Endothelial cell (in vitro differentiated cells): ENCODE measurements around the gene SEC14L3. TPM values are rescaled to one million over a fixed set of nuclear protein-coding genes. Genes with fewer than 3 reads are reported as not detected.

Source experiments
- DNase-seq: peaks from one replicate; pipeline ENCODE4 v3.0.0; 2021; ENCODE audit warnings: low spot score
- H3K27ac Mint-ChIP-seq: one replicate; pipeline ENCODE4 v1.8.0; 2021; ENCODE audit warnings: mixed read lengths, inconsistent platforms; ENCODE audit not compliant: unreplicated experiment
- H3K27me3 Mint-ChIP-seq: one replicate; pipeline ENCODE4 v1.8.0; 2021; ENCODE audit warnings: mild to moderate bottlenecking, moderate library complexity, mixed read lengths, inconsistent platforms; ENCODE audit not compliant: unreplicated experiment
- H3K36me3 Mint-ChIP-seq: one replicate; pipeline ENCODE4 v1.8.0; 2021; ENCODE audit warnings: mild to moderate bottlenecking, low read depth, mixed read lengths, inconsistent platforms; ENCODE audit not compliant: unreplicated experiment
- H3K4me1 Mint-ChIP-seq: one replicate; pipeline ENCODE4 v1.8.0; 2021; ENCODE audit warnings: mild to moderate bottlenecking, mixed read lengths, inconsistent platforms; ENCODE audit not compliant: unreplicated experiment
- H3K4me3 Mint-ChIP-seq: one replicate; pipeline ENCODE4 v1.8.0; 2021; ENCODE audit warnings: mild to moderate bottlenecking, mixed read lengths, inconsistent platforms; ENCODE audit not compliant: unreplicated experiment
- H3K9me3 Mint-ChIP-seq: one replicate; pipeline ENCODE4 v1.8.0; 2021; ENCODE audit warnings: mixed read lengths, inconsistent platforms; ENCODE audit not compliant: unreplicated experiment
- CTCF ChIP-seq: fragments of 200-600 bp; sonication (generic); IDR thresholded peaks from one replicate; pipeline ENCODE4 v1.5.0; 2021; ENCODE audit warnings: antibody characterized with exemption; ENCODE audit not compliant: unreplicated experiment
- long read RNA-seq: library from polyadenylated mRNA; unstranded; transcript quantifications from one replicate; pipeline ENCODE4 v2.0.0, GENCODE V29; 2020; ENCODE audit not compliant: unreplicated experiment
- total RNA-seq: library from RNA; stranded (reverse); fragmentation: NEBNext Ultra II Directional; extraction: Animal tissue kit (Norgen Biotek cat#: 25700); gene quantifications from one replicate; pipeline ENCODE4 v1.2.1, GENCODE V29; 2021; ENCODE audit not compliant: unreplicated experiment

The SEC14L3 gene
- not detected for total RNA-seq
- long read RNA-seq = 0 reads

DNA sequence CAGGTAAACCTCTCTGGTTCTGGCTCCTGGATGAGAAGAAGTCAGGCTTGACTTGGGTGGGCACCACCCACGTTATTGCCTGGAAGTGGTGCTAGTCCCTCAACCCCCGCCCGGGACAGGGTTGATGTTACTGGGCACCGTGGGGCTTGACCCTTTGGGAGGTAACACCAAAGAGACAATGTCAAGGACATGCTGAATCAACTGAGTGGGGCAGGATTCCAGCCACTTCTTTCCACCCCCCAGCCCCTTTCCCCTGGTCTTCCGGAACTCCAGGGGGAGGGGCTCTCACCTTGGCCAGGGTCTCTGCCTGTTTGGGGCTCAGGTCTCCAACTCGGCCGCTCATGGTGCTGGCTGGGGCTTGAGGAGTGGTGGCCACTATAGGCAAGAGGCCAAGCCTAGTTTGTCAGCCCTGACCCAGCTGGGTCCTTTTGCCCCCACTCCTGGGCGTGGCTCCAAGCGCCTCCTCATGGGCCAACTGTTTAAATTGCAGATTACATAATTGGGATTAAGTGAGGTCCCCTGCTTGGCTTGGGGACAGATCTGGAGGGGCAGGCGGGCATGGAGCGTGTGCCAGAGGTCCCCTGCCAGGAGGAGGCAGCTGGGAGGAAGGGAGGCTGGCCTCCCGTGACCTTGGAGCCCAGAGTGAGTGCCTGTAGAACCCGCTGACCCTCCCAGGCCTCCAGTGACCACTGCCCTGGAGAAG is at the start of gene SEC14L3:
Gene SEC14L3, minus strand, starts transcription at position 402 of the 703 bp plus-strand sequence. Its CDS starts 59 bp downstream, at position 343.
- no peak for DNase-seq
- Mint-ChIP-seq H3K27me3 (no peaks in the 10 kb centered on the region), H3K27ac (no peak within 1 kb of the TSS), H3K4me3 (no peak within 1 kb of the TSS), H3K4me1 (peaks cover 6% of the 10 kb centered on the region), H3K9me3 (no peaks in the 10 kb centered on the region), H3K36me3 (no peaks in the 10 kb centered on the region)
- TF ChIP-seq CTCF = no peak

DNA sequence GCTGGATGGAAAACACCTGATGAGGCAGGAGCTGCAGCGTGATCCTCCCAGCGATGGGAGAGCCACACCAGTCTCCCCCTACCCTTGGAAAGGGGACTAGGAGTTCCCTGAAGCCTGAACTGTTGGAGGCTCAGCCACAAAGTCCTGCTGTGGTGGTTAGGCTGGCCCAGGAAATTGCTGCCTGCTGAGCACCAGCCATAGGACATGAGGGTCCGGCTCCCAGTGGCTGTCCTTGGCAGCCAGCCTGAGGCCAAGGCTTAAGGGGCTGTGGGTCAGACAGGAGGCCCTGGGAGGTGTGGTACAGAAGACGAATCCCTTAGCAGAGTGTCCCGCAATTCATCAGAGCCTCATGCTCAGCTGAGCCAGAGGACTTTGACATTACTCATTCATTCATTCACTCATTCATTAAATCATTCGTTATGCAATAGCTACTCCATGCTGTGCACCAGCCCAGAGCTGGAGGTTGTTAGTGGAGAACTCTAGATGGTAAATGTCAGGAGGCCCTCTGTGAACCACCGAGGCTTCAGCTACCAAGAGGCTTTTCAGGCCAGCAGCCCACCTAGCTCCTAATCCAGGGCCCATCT is 48.1 kb upstream of the SEC14L3 start:
- Mint-ChIP-seq H3K4me1 (no peaks in the 10 kb centered on the region), H3K9me3 (no peaks in the 10 kb centered on the region), H3K27ac (no peak overlapping the region), H3K27me3 (no peaks in the 10 kb centered on the region), H3K36me3 (no peaks in the 10 kb centered on the region), H3K4me3 (no peak overlapping the region)
- DNase-seq = no peak
- TF ChIP-seq CTCF = no peak

DNA sequence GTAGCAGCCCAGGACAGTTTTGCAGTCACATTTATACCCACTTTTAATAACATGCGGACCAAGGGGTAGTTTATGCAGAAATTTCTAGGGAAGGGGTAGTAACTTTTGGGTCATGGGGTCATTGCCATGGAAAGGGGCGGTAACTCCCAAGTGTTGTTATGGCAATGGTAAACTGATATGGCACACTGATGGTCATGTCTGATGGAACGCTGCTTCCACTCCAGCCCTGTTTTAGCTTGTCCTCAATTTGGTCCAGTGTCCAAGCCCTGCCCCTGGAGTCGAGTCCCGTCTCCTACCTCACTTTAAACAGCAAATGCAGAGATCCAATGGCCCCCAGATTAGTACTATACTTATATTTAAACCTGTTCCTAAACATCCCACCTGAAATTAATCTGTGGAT is 44.9 kb upstream of the SEC14L3 start:
- peaks cover 2% of the 10 kb centered on the region for H3K27me3 Mint-ChIP-seq
- H3K9me3 Mint-ChIP-seq = no peaks in the 10 kb centered on the region
- DNase-seq = no peak
- no peak for TF ChIP-seq CTCF
- no peaks in the 10 kb centered on the region for H3K36me3 Mint-ChIP-seq
- no peaks in the 10 kb centered on the region for H3K4me1 Mint-ChIP-seq
- no peak overlapping the region for H3K4me3 Mint-ChIP-seq
- H3K27ac Mint-ChIP-seq = peak overlapping the region; percentile 33

- H3K27me3 Mint-ChIP-seq = peaks cover 2% of the 10 kb centered on the region
- DNase-seq = no peak
- no peak overlapping the region for H3K4me3 Mint-ChIP-seq
- H3K9me3 Mint-ChIP-seq = no peaks in the 10 kb centered on the region
- no peak for TF ChIP-seq CTCF
- H3K36me3 Mint-ChIP-seq = no peaks in the 10 kb centered on the region
- no peaks in the 10 kb centered on the region for H3K4me1 Mint-ChIP-seq
- no peak overlapping the region for H3K27ac Mint-ChIP-seq
Observed at GRCh38 chr22:30516273-30516672, 44.5 kb upstream of the SEC14L3 start.

- Mint-ChIP-seq H3K27me3 (peaks cover 3% of the 10 kb centered on the region), H3K9me3 (no peaks in the 10 kb centered on the region), H3K27ac (no peak overlapping the region), H3K36me3 (no peaks in the 10 kb centered on the region), H3K4me3 (no peak overlapping the region), H3K4me1 (no peaks in the 10 kb centered on the region)
- no peak for TF ChIP-seq CTCF
- no peak for DNase-seq
Observed at GRCh38 chr22:30514252-30514651, 42.4 kb upstream of the SEC14L3 start.
